ENCODE results near the gene ARAF. TPM values are rescaled to one million over a fixed set of nuclear protein-coding genes. Genes with fewer than 3 reads are reported as not detected.

ARAF gene
- total and polyA plus RNA-seq, 2 of the 8 experiments (the other 6 are each of a cell fraction or from before 2014, with no cell fraction given): 39.0 to 45.2 TPM

DNA sequence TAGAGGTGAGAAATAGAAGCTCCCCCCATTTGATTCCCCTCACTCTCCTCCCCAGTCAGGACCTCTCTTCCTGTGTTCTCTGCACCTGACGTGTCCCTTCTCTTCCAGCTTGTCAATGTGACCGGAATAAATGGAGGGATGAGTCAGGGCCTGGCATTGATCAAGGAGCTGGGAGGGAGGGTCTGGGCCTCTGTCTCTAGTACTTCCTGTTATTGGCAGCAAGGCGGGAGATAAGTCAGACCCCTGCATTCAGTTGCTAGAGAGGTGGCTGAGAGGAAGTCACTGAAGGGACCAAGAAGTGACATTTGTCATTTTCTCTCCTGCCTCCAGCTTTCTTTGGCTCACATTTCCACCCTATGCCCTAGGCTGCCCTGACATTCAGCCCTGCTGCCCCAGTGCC, 42.9 kb upstream of the ARAF start:
- Histone ChIP-seq H2BK15ac (ENCODE audit: low read length) (no peak overlapping the region), H3K27me3 (replicated peaks in 1 of 4; ENCODE audit: control insufficient read depth in 3 of 4, extremely low read depth in 1 of 4, insufficient read depth in 3 of 4, low read length in 3 of 4) (no peaks in the 10 kb centered on the region), H4K20me1 (replicated peaks in 1 of 2; ENCODE audit: control insufficient read depth in 1 of 2, insufficient read depth in 2 of 2, low read length in 2 of 2) (no peaks in the 10 kb centered on the region), H3K4ac (replicated peaks; ENCODE audit: insufficient read length, low read depth, low read length) (no peak overlapping the region), H3K9me3 (ENCODE audit: insufficient read depth in 2 of 2, low read depth in 1 of 2, low read length in 1 of 2) (no peaks in the 10 kb centered on the region), H3K56ac (replicated peaks; ENCODE audit: insufficient read length, low read depth, low read length) (no peak overlapping the region), H2AK5ac (ENCODE audit: low read depth, low read length) (no peak overlapping the region), H3K4me3 (ENCODE audit: extremely low read depth in 1 of 4, insufficient read depth in 2 of 4, low read depth in 3 of 4, low read length in 4 of 4) (no peak overlapping the region), H3K4me1 (replicated peaks in 1 of 4; ENCODE audit: control insufficient read depth in 3 of 4, insufficient read depth in 4 of 4, low read length in 3 of 4) (0 out of 7 replicates have a peak, but pooled peaks cover 0 to under 1% (median 0%) of the 10 kb centered on the region in 4 experiments), H4K91ac (replicated peaks; ENCODE audit: insufficient read length, low read length) (no peak overlapping the region), H3K27ac (ENCODE audit: low read depth, low read length) (no peak overlapping the region), H3K79me2 (ENCODE audit: control insufficient read depth in 1 of 2, insufficient read depth in 2 of 2, low read length in 2 of 2) (no peaks in the 10 kb centered on the region), H2AFZ (ENCODE audit: low read length) (no peak overlapping the region), H3K23ac (ENCODE audit: insufficient read length) (no peak overlapping the region), H3K18ac (ENCODE audit: extremely low read depth, low read length) (no peak overlapping the region), H2BK5ac (ENCODE audit: low read depth, low read length) (no peak overlapping the region), H3K36me3 (ENCODE audit: control insufficient read depth in 2 of 4, insufficient read depth in 4 of 4, low read length in 3 of 4) (no peaks in the 10 kb centered on the region), H3K14ac (ENCODE audit: insufficient read length) (no peak overlapping the region), H3K23me2 (ENCODE audit: low read depth, low read length) (peaks cover under 1% of the 10 kb centered on the region; the same call in 1 of the 2 replicates), H3K4me2 (ENCODE audit: insufficient read depth in 1 of 2, low read depth in 2 of 2, low read length in 2 of 2) (no peak overlapping the region), H2BK20ac (ENCODE audit: low read length) (no peak overlapping the region), H4K8ac (ENCODE audit: extremely low read depth, insufficient read depth, low read length) (no peak overlapping the region), H3K79me1 (ENCODE audit: low read depth, low read length) (no peaks in the 10 kb centered on the region), H2BK12ac (ENCODE audit: low read depth, low read length) (no peak overlapping the region), H2BK120ac (replicated peaks; ENCODE audit: low read depth, low read length) (no peak overlapping the region), H3K9ac (replicated peaks in 1 of 4; ENCODE audit: extremely low read depth in 1 of 4, low read depth in 3 of 4, low read length in 3 of 4) (no peak overlapping the region), H4K5ac (ENCODE audit: insufficient read length, low read depth, low read length) (no peak overlapping the region)
- FAIRE-seq (no peak), DNase-seq (ENCODE audit: low read depth in 1 of 2, low spot score in 2 of 2) (no peak)
- 100% methylated on average over 1 of the region's 3 CpGs; no CpG with 5 or more reads in 1 of the 2 experiments for WGBS, 2 experiments (ENCODE audit: extremely low coverage in 1 of 2, insufficient coverage in 1 of 2, insufficient read length in 1 of 2, insufficient replicate concordance in 2 of 2, low coverage in 1 of 2, low lambda C conversion rate in 2 of 2, missing lambda C conversion rate in 1 of 2)
- CTCF ChIA-PET (ENCODE audit: partially characterized antibody): interaction anchor here (1.2 kb wide), 1 partner anchor 21 kb away, joined by 5 read pairs; no protein-coding TSS in a partner anchor
- TF ChIP-seq PHF8 (conservative IDR thresholded peaks at IDR 0.05; ENCODE audit: low read depth, low read length): no peak
- TF ChIP-seq CEBPB (IDR thresholded peaks at IDR 0.05; ENCODE audit: low read depth, low read length): no peak
- no peak for TF ChIP-seq SP2 (IDR thresholded peaks at IDR 0.05; ENCODE audit: low read length)
- no peak for TF ChIP-seq SP1 (IDR thresholded peaks at IDR 0.05; ENCODE audit: low read depth, low read length)
- POLR2A ChIA-PET (ENCODE audit: partially characterized antibody): interaction anchor here (1.9 kb wide), 1 partner anchor 300 kb away, joined by 4 read pairs; the partner anchor contains the start of gene CDK16

Measured in H1 (cell line).